Heart right ventricle (tissue), 16 donors: ENCODE data around the gene DCTD. TPM values are rescaled to one million over a fixed set of nuclear protein-coding genes. Genes with fewer than 3 reads are reported as not detected.

Experiments used
- ATAC-seq, 8 donors: fragments of 200-7000 bp; cut with Tn5 transposase; one replicate each; pipeline ENCODE4 v1.9.1; 2020; ENCODE audit warnings: mild to moderate bottlenecking in 8 of 8, moderate library complexity in 8 of 8, moderate number of reproducible peaks in 1 of 8
- DNase-seq, 2 donors: peaks; one replicate each; pipeline ENCODE4 v3.0.0-alpha.2; 2020
- H3K27ac ChIP-seq, 10 donors: fragments of 200-600 bp; sonication (generic) in 2 of 10; one replicate each; pipeline versions ENCODE4 v1.5.0 to v1.8.0; 2020 to 2022; ENCODE audit warnings: mild to moderate bottlenecking in 3 of 10
- H3K27me3 ChIP-seq, 7 donors: fragments of 200-600 bp; one replicate each; pipeline ENCODE4 v1.8.0; 2021 to 2022; ENCODE audit warnings: mild to moderate bottlenecking in 2 of 7
- H3K36me3 ChIP-seq, 9 donors: fragments of 200-600 bp; sonication (generic) in 1 of 9; one replicate each; pipeline versions ENCODE4 v1.5.0 to v1.8.0; 2020 to 2022; ENCODE audit warnings: mild to moderate bottlenecking in 2 of 9
- H3K4me1 ChIP-seq, 9 donors: fragments of 200-600 bp; sonication (generic) in 1 of 9; one replicate each; pipeline versions ENCODE4 v1.5.0 to v1.8.0; 2020 to 2022; ENCODE audit warnings: mild to moderate bottlenecking in 4 of 9
- H3K4me3 ChIP-seq, 10 donors: fragments of 200-600 bp; sonication (generic) in 2 of 10; one replicate each; pipeline versions ENCODE4 v1.5.0 to v1.8.0; 2020 to 2022; ENCODE audit warnings: mild to moderate bottlenecking in 7 of 10, moderate library complexity in 2 of 10
- H3K9me3 ChIP-seq, 11 donors: fragments of 200-600 bp in 10 of 11; sonication (generic) in 2 of 11; one replicate each; pipeline versions ENCODE4 v1.5.0 to v1.8.0; 2013 to 2022; ENCODE audit warnings: mild to moderate bottlenecking in 2 of 11, control low read depth in 1 of 11, moderate library complexity in 1 of 11
- CTCF ChIP-seq, 9 donors: fragments of 200-600 bp; sonication (generic) in 2 of 9; IDR thresholded peaks; one replicate each; pipeline versions ENCODE4 v1.5.0 to v1.8.0; 2021 to 2022; ENCODE audit warnings: antibody characterized with exemption in 9 of 9, mild to moderate bottlenecking in 5 of 9, moderate library complexity in 1 of 9
- WGBS, 2 donors: extraction: QIAGEN DNeasy Blood & Tissue Kit; methylation state at CpG; one replicate each; pipeline ENCODE4 v1.1.7; 2013; ENCODE audit warnings: inconsistent platforms in 1 of 2; 5-methylcytosine and 5-hydroxymethylcytosine counted together
- intact Hi-C, 10 donors: fragments of 100-400 bp; cut with DNase I; formaldehyde crosslinking; loops; one replicate each; pipeline versions ENCODE4 v1.11.1 to v1.14.2; 2022
- long read RNA-seq, 3 donors: library from polyadenylated mRNA; unstranded; transcript quantifications; one replicate each; pipeline ENCODE4 v2.0.0, GENCODE V29; 2020 to 2021
- polyA plus RNA-seq, 2 donors: library from polyadenylated mRNA; stranded (reverse); fragments of 200-250 nt; gene quantifications; one replicate each; pipeline ENCODE4 v1.2.3, GENCODE V29; 2013
- total RNA-seq, 10 donors: library from RNA; stranded (reverse); fragmentation: NEBNext Ultra II Directional in 3 of 10; extraction: Animal tissue kit (Norgen Biotek cat#: 25700) in 3 of 10; gene quantifications; one replicate each; pipeline versions ENCODE4 v1.2.1 to v1.2.4, GENCODE V29; 2021 to 2023
- donor health status: Arrhythmogenic right ventricular cardiomyopathy.
- donor health status: ischemic (EF 13 %, LVEDD 7.1; RV severe dilation, severe dysfunction).
- donor health status: healthy with polysubstance abuse.
- donor health status: DM: no; HTN: yes; CAD: no.
- donor health status: DM: no; HTN: no; CAD: no.
- donor health status: ischemic (EF 25% LVEDD 6.9; RV normal size, moderate dysfunction).
- donor health status: ischemic (EF 25% LVEDD 5.7; RV mildly dilated, moderate dysfunction).
- donor health status: healthy.
- donor health status: DM: yes; HTN: yes; CAD: no.
- donor health status: Ischemic cardiomyopathy.
- donor health status: ischemic (EF 35%, LVEDD 5.7; RV mildly dilated, moderate dysfunction).
- donor health status: nonischemic (EF 11% LVEDD 7.7; RV severe dilation, severe dysfunction).
- donor health status: DM: yes; HTN: yes; CAD: no.
- donor health status: PGD.
- donor health status: ischemic (EF 29% LVEDD 5.4; RV normal size, mild dysfunction).
- donor health status: nonischemic (EF 23%, LVEDD 6.1; RV moderate dilation, normal function).

DCTD gene
- total RNA-seq (10 to 100 TPM; 33.9 to 53.1 (median 42.2) TPM), polyA plus RNA-seq (10 to 100 TPM; 16.8 to 34.5 TPM)
- long read RNA-seq, donor 1, transcript DCTD-201 (6 exons, 1,931 nt): major isoform, 28 of 43 reads
- long read RNA-seq, donor 1, partial matches to known transcripts: 3 of 43 reads
- long read RNA-seq, donor 1, other reads (novel, unspliced or antisense): 6 of 43 reads
- long read RNA-seq, donor 2, transcript DCTD-202 (6 exons, 1,972 nt): minor isoform, 7 of 44 reads
- long read RNA-seq, donor 2, transcript DCTD-201 (6 exons, 1,931 nt): major isoform, 26 of 44 reads
- long read RNA-seq, donor 2, partial matches to known transcripts: 3 of 44 reads
- long read RNA-seq, donor 2, other reads (novel, unspliced or antisense): 7 of 44 reads
- long read RNA-seq, donor 3, transcript DCTD-201 (6 exons, 1,931 nt): major isoform, 59 of 104 reads
- long read RNA-seq, donor 3, transcript DCTD-213 (7 exons, 794 nt): minor isoform, 5 of 104 reads
- long read RNA-seq, donor 3, transcript DCTD-202 (6 exons, 1,972 nt): minor isoform, 20 of 104 reads
- long read RNA-seq, donor 3, transcript DCTD-203 (5 exons, 1,829 nt): minor isoform, 6 of 104 reads
- long read RNA-seq, donor 3, partial matches to known transcripts: 4 of 104 reads
- long read RNA-seq, donor 3, other reads (novel, unspliced or antisense): 10 of 104 reads

- peak in 7 of 9 donors; percentile 19 to 62 (median 39) for TF ChIP-seq CTCF (IDR thresholded peaks at IDR 0.05)
- Histone ChIP-seq H3K4me3 (peak within 1 kb of the TSS; percentile 71 to 99 (median 82)), H3K4me1 (peaks cover 0 to 25% (median 15%) of the 10 kb centered on the region in 9 donors), H3K9me3 (no peaks in the 10 kb centered on the region), H3K27ac (peak within 1 kb of the TSS; percentile 86 to 98 (median 97)), H3K36me3 (peaks cover 0 to 32% (median 23%) of the 10 kb centered on the region in 9 donors), H3K27me3 (peaks cover 0 to 2% (median 0%) of the 10 kb centered on the region in 7 donors)
- peak; percentile 84 for DNase-seq
- 0 to 1% methylated on average over 58 to 106 of the region's 106 CpGs for WGBS, 2 donors
- ATAC-seq: peak; percentile 83 to 94 (median 89)
- intact Hi-C loops: loop anchor here in 1 of 10 donors (10.0 kb wide), 1 partner anchor 443 kb away; no protein-coding TSS in a partner anchor
Measured at GRCh38 chr4:182917182-182918043, at the start of gene DCTD. Gene DCTD (minus strand): TSS chr4:182917386. CDS start chr4:182915568, 1,818 bp downstream.

- Histone ChIP-seq H3K27me3 (peaks cover 0 to 4% (median 0%) of the 10 kb centered on the region in 7 donors), H3K36me3 (no peaks in the 10 kb centered on the region), H3K27ac (no peak overlapping the region), H3K4me1 (no peaks in the 10 kb centered on the region), H3K9me3 (peaks cover 0 to 12% (median 5%) of the 10 kb centered on the region in 11 donors), H3K4me3 (no peak overlapping the region)
- TF ChIP-seq CTCF (IDR thresholded peaks at IDR 0.05): no peak
- intact Hi-C loops: no loop called here
- WGBS, 2 donors: 87 to 88% methylated on average over 1 of the region's 1 CpG
- DNase-seq: no peak
- ATAC-seq: no peak
Measured at GRCh38 chr4:182960746-182961145, 43.6 kb upstream of the DCTD start.

- no peaks in the 10 kb centered on the region for H3K36me3 ChIP-seq
- no peak for TF ChIP-seq CTCF (IDR thresholded peaks at IDR 0.05)
- no peak overlapping the region for H3K4me3 ChIP-seq
- intact Hi-C loops: no loop called here
- H3K4me1 ChIP-seq: no peaks in the 10 kb centered on the region
- peaks cover 0 to 12% (median 5%) of the 10 kb centered on the region in 11 donors for H3K9me3 ChIP-seq
- DNase-seq (no peak), ATAC-seq (no peak)
- no peak overlapping the region for H3K27ac ChIP-seq
- 84 to 96% methylated on average over 8 to 9 of the region's 9 CpGs for WGBS, 2 donors
- peaks cover 0 to 4% (median 0%) of the 10 kb centered on the region in 7 donors for H3K27me3 ChIP-seq
Measured at GRCh38 chr4:182960228-182960627, 43.0 kb upstream of the DCTD start.

- H3K9me3 ChIP-seq: peaks cover 0 to 12% (median 5%) of the 10 kb centered on the region in 11 donors
- no peaks in the 10 kb centered on the region for H3K27me3 ChIP-seq
- intact Hi-C loops: loop anchor here in 1 of 10 donors (5.0 kb wide), 1 partner anchor 212 kb away; no protein-coding TSS in a partner anchor
- no peak for TF ChIP-seq CTCF (IDR thresholded peaks at IDR 0.05)
- WGBS, 2 donors: 71 to 81% methylated on average over 2 of the region's 2 CpGs
- no peak overlapping the region for H3K27ac ChIP-seq
- no peaks in the 10 kb centered on the region for H3K36me3 ChIP-seq
- H3K4me3 ChIP-seq: no peak overlapping the region
- ATAC-seq (no peak), DNase-seq (no peak)
- H3K4me1 ChIP-seq: no peaks in the 10 kb centered on the region
Measured at GRCh38 chr4:182955411-182955810, 38.2 kb upstream of the DCTD start.
